Measurements from ENCODE around the gene XG. TPM values are rescaled to one million over a fixed set of nuclear protein-coding genes. Genes with fewer than 3 reads are reported as not detected.

The XG gene
- polyA plus RNA-seq, 3 donors, result not detected

GRCh38 chrX:2733286-2733685 lies 18.6 kb upstream of the XG start:
- H3K27ac Mint-ChIP-seq, result peak overlapping the region in 5 of 7 donors; percentile 32 to 84 (median 49)
- intact Hi-C loops (cut with micrococcal nuclease), result loop anchor here in 1 of 2 donors (10.0 kb wide), 1 partner anchor 88 kb away; no protein-coding TSS in a partner anchor

GRCh38 chrX:2735270-2735669 lies 16.6 kb upstream of the XG start:
- intact Hi-C loops (cut with micrococcal nuclease), result loop anchor here in 1 of 2 donors (10.0 kb wide), 1 partner anchor 90 kb away; no protein-coding TSS in a partner anchor
- Mint-ChIP-seq H3K36me3 (peaks cover 56 to 79% of the 10 kb centered on the region in 2 donors), H3K27me3 (ENCODE audit: low read depth in 3 of 3) (peaks cover 1 to 3% (median 2%) of the 10 kb centered on the region in 3 donors), H3K4me1 (peaks cover 4% of the 10 kb centered on the region), H3K4me3 (no peak overlapping the region), H3K27ac (peak overlapping the region in 1 of 7 donors; percentile 64), H3K9me3 (peaks cover 0 to 9% (median 3%) of the 10 kb centered on the region in 7 donors)
- H3K27ac ChIP-seq (ENCODE audit: low read depth in 1 of 2, low read length in 2 of 2), result no peak overlapping the region
- no peaks in the 10 kb centered on the region for H3K79me2 ChIP-seq (ENCODE audit: insufficient read depth, low read length)
- H3K27me3 ChIP-seq (ENCODE audit: control insufficient read depth in 2 of 2, insufficient read depth in 2 of 2, low read length in 2 of 2), result no peaks in the 10 kb centered on the region
- 90% methylated on average over 2 of the region's 4 CpGs for WGBS (ENCODE audit: insufficient coverage)
- H2AFZ ChIP-seq (ENCODE audit: insufficient read depth, low read depth, low read length, poor library complexity, severe bottlenecking), result no peak overlapping the region
- H3K4me2 ChIP-seq (replicated peaks; ENCODE audit: extremely low read depth, low read length, poor library complexity, severe bottlenecking), result no peak overlapping the region
- peaks cover 23 to 58% of the 10 kb centered on the region in 2 donors for H3K36me3 ChIP-seq (replicated peaks in 1 of 2; ENCODE audit: control insufficient read depth in 1 of 2, insufficient read depth in 2 of 2, low read length in 2 of 2)
- H3K9me3 ChIP-seq (replicated peaks in 1 of 2; ENCODE audit: control insufficient read depth in 1 of 2, insufficient read depth in 1 of 2, low read length in 2 of 2), result peaks cover 0 to 3% of the 10 kb centered on the region in 2 donors
- H3K9ac ChIP-seq (ENCODE audit: insufficient read depth, low read length, poor library complexity, severe bottlenecking), result no peak overlapping the region
- no peak for DNase-seq
- H3K4me1 ChIP-seq (ENCODE audit: control insufficient read depth in 1 of 2, insufficient read depth in 2 of 2, low read length in 2 of 2), result no peaks in the 10 kb centered on the region
- H4K20me1 ChIP-seq (ENCODE audit: insufficient read depth, low read length), result no peaks in the 10 kb centered on the region
- no peak overlapping the region for H3K4me3 ChIP-seq (replicated peaks in 1 of 3; ENCODE audit: low read depth in 2 of 3, low read length in 3 of 3)
- no peak for TF ChIP-seq CTCF (IDR thresholded peaks at IDR 0.05)

More at GRCh38 chrX:2733286-2733685, 18.6 kb upstream of the XG start:
- Histone ChIP-seq H3K9me3 (replicated peaks in 1 of 2; ENCODE audit: control insufficient read depth in 1 of 2, insufficient read depth in 1 of 2, low read length in 2 of 2) (peaks cover 0 to 3% of the 10 kb centered on the region in 2 donors), H3K27ac (ENCODE audit: low read depth in 1 of 2, low read length in 2 of 2) (peak overlapping the region in 1 of 2 donors; percentile 25), H3K4me1 (ENCODE audit: control insufficient read depth in 1 of 2, insufficient read depth in 2 of 2, low read length in 2 of 2) (no peaks in the 10 kb centered on the region), H3K27me3 (ENCODE audit: control insufficient read depth in 2 of 2, insufficient read depth in 2 of 2, low read length in 2 of 2) (no peaks in the 10 kb centered on the region), H4K20me1 (ENCODE audit: insufficient read depth, low read length) (no peaks in the 10 kb centered on the region), H2AFZ (ENCODE audit: insufficient read depth, low read depth, low read length, poor library complexity, severe bottlenecking) (no peak overlapping the region), H3K9ac (ENCODE audit: insufficient read depth, low read length, poor library complexity, severe bottlenecking) (no peak overlapping the region), H3K79me2 (ENCODE audit: insufficient read depth, low read length) (no peaks in the 10 kb centered on the region), H3K4me2 (replicated peaks; ENCODE audit: extremely low read depth, low read length, poor library complexity, severe bottlenecking) (no peak overlapping the region), H3K4me3 (replicated peaks in 1 of 3; ENCODE audit: low read depth in 2 of 3, low read length in 3 of 3) (no peak overlapping the region), H3K36me3 (replicated peaks in 1 of 2; ENCODE audit: control insufficient read depth in 1 of 2, insufficient read depth in 2 of 2, low read length in 2 of 2) (peaks cover 30 to 62% of the 10 kb centered on the region in 2 donors)
- peaks cover 62 to 85% of the 10 kb centered on the region in 2 donors for H3K36me3 Mint-ChIP-seq
- peaks cover under 1 to 10% (median 3%) of the 10 kb centered on the region in 7 donors for H3K9me3 Mint-ChIP-seq
- WGBS (ENCODE audit: insufficient coverage), result 90% methylated on average over 9 of the region's 9 CpGs
- TF ChIP-seq CTCF (IDR thresholded peaks at IDR 0.05), result no peak
- H3K27me3 Mint-ChIP-seq (ENCODE audit: low read depth in 3 of 3), result peaks cover 1 to 3% (median 2%) of the 10 kb centered on the region in 3 donors
- H3K4me1 Mint-ChIP-seq, result peaks cover 4% of the 10 kb centered on the region
- DNase-seq, result no peak
- no peak overlapping the region for H3K4me3 Mint-ChIP-seq

Data from CD14-positive monocyte (primary cell).